Dendritic cell treated with granulocyte-macrophage colony-stimulating factor and Interleukin-4, amounts not matched to agents 40 ng/mL and 50 ng/mL, for 4 days (primary cell): ENCODE data around the gene MCHR2.

Experiments
- H3K27ac Mint-ChIP-seq: one replicate; pipeline ENCODE4 v1.8.0; 2022; ENCODE audit warnings: mild to moderate bottlenecking, mixed read lengths
- H3K27me3 Mint-ChIP-seq: one replicate; pipeline ENCODE4 v1.8.0; 2022; ENCODE audit warnings: mild to moderate bottlenecking, mixed read lengths
- H3K36me3 Mint-ChIP-seq: one replicate; pipeline ENCODE4 v1.8.0; 2022; ENCODE audit warnings: low read depth, mixed read lengths
- H3K4me1 Mint-ChIP-seq: one replicate; pipeline ENCODE4 v1.8.0; 2022; ENCODE audit warnings: low read depth, mixed read lengths
- H3K4me3 Mint-ChIP-seq: one replicate; pipeline ENCODE4 v1.8.0; 2022; ENCODE audit warnings: mild to moderate bottlenecking, moderate library complexity, mixed read lengths
- H3K9me3 Mint-ChIP-seq: one replicate; pipeline ENCODE4 v1.8.0; 2022; ENCODE audit warnings: mixed read lengths
- intact Hi-C: fragments of 100-400 bp; cut with micrococcal nuclease; formaldehyde crosslinking; loops from one replicate; pipeline ENCODE4 v1.15.0; 2022

Gene MCHR2

DNA sequence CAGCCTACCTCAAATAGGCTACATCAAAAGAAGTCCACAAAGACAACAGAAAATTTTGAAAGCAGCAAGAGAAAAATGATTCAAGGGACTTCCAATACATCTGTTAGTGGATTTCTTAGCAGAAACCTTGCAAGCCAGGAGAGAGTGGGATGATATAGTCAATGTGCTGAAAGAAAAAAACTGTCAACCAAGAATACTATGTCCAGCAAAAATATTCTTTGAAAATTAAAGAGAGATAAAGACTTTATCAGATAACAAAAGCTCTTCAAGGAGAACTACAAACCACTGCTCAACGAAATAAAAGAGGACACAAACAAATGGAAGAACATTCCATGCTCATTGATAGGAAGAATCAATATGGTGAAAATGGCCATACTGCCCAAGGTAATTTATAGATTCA is 34.0 kb downstream of the MCHR2 start:
- H3K9me3 Mint-ChIP-seq, result peaks cover 33% of the 10 kb centered on the region
- H3K4me1 Mint-ChIP-seq, result no peaks in the 10 kb centered on the region
- no peaks in the 10 kb centered on the region for H3K27me3 Mint-ChIP-seq
- no peaks in the 10 kb centered on the region for H3K36me3 Mint-ChIP-seq
- intact Hi-C loops, result no loop called here
- H3K27ac Mint-ChIP-seq, result no peak overlapping the region
- H3K4me3 Mint-ChIP-seq, result no peak overlapping the region

DNA sequence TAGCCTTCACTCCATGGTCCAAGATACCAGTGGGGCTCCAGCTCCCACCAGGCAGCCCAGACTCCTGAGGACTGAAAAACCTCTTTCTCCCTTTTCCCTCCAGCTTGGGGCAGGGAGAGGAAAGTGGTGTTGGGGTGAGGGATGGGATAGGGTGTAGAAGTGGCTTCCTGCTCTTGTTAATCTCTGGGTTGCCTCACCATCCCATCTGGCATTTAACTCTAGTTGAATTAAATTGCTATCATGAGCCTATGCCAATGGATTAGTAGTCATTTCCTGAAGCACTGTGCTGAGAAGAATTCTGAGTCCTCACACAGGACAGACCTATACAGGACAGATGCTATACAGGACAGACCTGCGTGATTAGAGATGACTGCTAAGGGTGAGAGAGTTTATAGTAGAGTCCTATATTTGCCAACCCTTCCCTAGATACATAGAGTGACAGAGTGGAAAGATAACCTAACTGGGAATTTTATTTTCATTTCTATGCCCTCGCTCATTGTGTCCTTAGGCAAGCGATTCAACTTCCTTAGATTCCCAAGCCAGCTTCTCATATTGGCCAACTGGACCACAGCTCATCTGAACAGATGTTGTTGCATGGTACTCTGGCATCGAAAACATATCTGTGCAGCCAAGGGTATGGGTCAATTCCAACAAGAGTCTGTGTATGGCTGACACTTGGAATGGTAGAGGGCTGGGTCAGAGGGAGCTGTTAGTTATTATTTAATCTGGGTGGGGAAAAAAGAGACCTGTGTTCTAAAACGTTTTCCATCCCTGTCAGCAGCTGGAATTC is 42.8 kb downstream of the MCHR2 start:
- Mint-ChIP-seq H3K36me3 (no peaks in the 10 kb centered on the region), H3K4me1 (no peaks in the 10 kb centered on the region), H3K9me3 (peaks cover 2% of the 10 kb centered on the region), H3K4me3 (no peak overlapping the region), H3K27me3 (no peaks in the 10 kb centered on the region), H3K27ac (no peak overlapping the region)
- intact Hi-C loops, result no loop called here

DNA sequence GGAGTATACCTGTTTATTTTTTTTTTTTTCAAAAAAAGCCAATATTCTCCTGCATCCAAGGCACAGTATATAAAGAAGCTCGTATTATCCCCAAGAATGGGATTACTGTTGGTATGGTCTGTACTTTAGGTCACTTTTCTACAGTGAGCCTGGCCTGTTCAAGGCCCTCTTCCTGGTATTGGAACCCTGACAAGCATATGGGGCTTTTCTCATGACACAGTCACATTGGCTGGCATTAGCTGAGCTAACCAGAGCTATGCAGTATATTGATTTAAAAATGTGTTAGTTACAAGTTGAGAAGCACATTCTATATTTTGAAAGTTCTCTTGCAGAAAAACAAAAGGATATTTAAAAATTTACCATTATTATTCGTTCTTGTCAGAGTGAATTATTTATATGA is 48.0 kb downstream of the MCHR2 start:
- no peaks in the 10 kb centered on the region for H3K4me1 Mint-ChIP-seq
- no peak overlapping the region for H3K4me3 Mint-ChIP-seq
- H3K27ac Mint-ChIP-seq, result no peak overlapping the region
- no peaks in the 10 kb centered on the region for H3K36me3 Mint-ChIP-seq
- no peaks in the 10 kb centered on the region for H3K27me3 Mint-ChIP-seq
- H3K9me3 Mint-ChIP-seq, result no peaks in the 10 kb centered on the region
- intact Hi-C loops, result no loop called here

GRCh38 chr6:99943846-99944245 is 50.2 kb downstream of the MCHR2 start:
- H3K9me3 Mint-ChIP-seq, result no peaks in the 10 kb centered on the region
- H3K36me3 Mint-ChIP-seq, result no peaks in the 10 kb centered on the region
- no peak overlapping the region for H3K27ac Mint-ChIP-seq
- H3K27me3 Mint-ChIP-seq, result no peaks in the 10 kb centered on the region
- H3K4me3 Mint-ChIP-seq, result no peak overlapping the region
- intact Hi-C loops, result no loop called here
- no peaks in the 10 kb centered on the region for H3K4me1 Mint-ChIP-seq

DNA sequence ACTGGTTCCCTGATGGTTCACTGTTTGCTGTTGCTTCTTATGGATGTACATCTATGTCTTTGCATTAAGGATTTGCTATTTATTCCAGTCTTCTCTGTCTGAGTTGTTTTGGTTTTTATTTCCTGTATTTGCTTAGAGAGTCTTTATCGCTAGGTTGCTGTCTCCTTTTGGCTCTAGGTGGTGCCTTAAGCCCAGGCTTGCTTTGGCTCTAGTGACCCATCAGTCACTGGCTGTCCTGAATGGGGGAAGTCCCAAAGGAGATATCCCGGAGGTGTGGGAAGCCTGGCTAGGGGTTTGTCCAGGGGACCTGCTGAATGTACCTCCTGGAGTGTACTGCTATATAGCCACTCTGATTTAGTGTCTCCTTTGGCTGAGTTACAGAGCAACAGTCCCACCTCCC is 53.4 kb downstream of the MCHR2 start:
- Mint-ChIP-seq H3K27ac (no peak overlapping the region), H3K36me3 (no peaks in the 10 kb centered on the region), H3K9me3 (no peaks in the 10 kb centered on the region), H3K27me3 (no peaks in the 10 kb centered on the region), H3K4me1 (no peaks in the 10 kb centered on the region), H3K4me3 (no peak overlapping the region)
- intact Hi-C loops, result no loop called here

DNA sequence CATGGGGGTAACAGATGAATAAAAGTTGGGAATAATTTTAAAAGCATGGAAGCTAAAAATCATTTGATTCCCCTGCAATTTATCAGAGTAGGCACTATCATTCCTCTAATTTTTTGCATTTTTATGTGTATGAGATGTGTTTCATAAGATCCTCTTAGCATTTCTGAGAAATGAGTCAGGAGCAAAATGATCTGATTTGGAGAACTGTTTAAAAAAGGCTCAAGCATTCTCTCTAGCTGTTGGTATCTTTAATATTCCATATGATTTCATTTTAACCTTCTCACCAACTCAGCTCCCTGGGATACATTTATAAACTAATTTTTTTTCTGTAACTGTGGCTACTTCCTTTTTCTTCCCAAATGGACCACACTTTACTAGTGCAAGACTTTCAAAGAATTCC is 60.9 kb downstream of the MCHR2 start:
- Mint-ChIP-seq H3K27me3 (no peaks in the 10 kb centered on the region), H3K9me3 (peaks cover 10% of the 10 kb centered on the region), H3K27ac (no peak overlapping the region), H3K36me3 (no peaks in the 10 kb centered on the region), H3K4me1 (no peaks in the 10 kb centered on the region), H3K4me3 (no peak overlapping the region)
- intact Hi-C loops, result no loop called here

DNA sequence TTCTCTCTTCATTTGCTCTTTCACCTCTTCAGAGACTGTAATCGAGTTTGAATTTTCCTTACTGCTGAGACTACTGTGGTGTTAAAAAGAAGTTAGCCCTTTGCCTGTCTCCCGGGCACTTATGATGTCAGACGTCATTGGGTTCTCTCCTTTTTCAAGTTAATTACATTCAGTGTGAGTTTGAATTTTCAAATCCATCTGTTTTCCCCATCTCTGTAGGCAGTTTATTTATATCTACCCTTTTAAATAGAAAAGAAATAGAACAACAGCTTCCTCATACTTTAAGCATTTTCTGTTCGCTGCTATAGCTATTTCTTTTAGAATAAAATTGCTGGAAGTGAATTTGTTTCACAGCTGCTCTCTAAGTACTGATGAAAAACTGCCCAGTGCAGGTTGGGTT is 81.4 kb downstream of the MCHR2 start:
- Mint-ChIP-seq H3K27me3 (peaks cover 2% of the 10 kb centered on the region), H3K4me1 (peaks cover 15% of the 10 kb centered on the region), H3K4me3 (no peak overlapping the region), H3K9me3 (no peaks in the 10 kb centered on the region), H3K36me3 (no peaks in the 10 kb centered on the region), H3K27ac (no peak overlapping the region)
- intact Hi-C loops, result no loop called here

- H3K27me3 Mint-ChIP-seq, result peaks cover 4% of the 10 kb centered on the region
- intact Hi-C loops, result no loop called here
- H3K4me1 Mint-ChIP-seq, result no peaks in the 10 kb centered on the region
Measured at GRCh38 chr6:99905209-99906106, 88.6 kb downstream of the MCHR2 start.

DNA sequence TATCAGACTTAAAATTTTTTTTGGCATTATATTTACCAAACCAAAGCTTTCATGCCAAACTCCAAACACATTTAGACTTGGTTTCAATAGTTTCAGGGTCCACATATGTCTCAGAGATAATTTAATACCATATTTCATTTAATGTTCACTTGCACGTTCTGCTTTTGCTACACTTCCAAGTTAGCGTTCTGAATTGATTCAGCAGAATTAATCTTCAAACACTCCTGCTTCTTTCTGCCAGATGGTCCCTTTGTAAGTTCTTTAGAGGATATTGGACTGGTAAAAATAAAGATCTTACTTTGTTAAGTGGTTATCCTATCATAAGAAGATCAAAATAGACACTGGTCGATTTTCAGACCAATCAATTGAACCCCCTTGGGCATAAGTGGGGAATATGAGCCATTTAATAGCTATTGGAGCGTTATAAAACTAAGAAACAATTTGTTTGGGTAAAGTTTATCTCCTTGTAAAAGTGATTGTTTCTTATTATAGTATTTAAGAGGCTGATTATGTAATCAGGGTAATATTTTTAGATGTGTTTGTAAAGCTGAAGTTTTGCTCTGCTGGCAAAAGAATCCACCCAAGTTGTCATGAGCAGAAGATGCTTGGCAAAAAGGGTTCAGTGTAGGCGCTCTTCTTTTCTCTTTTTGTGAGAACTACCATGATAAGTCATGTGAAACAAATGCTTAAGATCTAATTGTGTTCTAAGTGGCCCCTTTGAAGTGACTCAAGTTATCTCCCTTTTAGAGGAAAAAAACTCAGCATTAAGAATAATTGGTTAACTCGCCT is 92.2 kb downstream of the MCHR2 start:
- H3K9me3 Mint-ChIP-seq, result no peaks in the 10 kb centered on the region
- no peak overlapping the region for H3K4me3 Mint-ChIP-seq
- H3K27me3 Mint-ChIP-seq, result no peaks in the 10 kb centered on the region
- intact Hi-C loops, result no loop called here
- H3K27ac Mint-ChIP-seq, result no peak overlapping the region
- H3K4me1 Mint-ChIP-seq, result no peaks in the 10 kb centered on the region
- H3K36me3 Mint-ChIP-seq, result no peaks in the 10 kb centered on the region

More at GRCh38 chr6:99905209-99906106, 88.6 kb downstream of the MCHR2 start:
- Mint-ChIP-seq H3K27ac (no peak overlapping the region), H3K36me3 (no peaks in the 10 kb centered on the region), H3K9me3 (no peaks in the 10 kb centered on the region), H3K4me3 (no peak overlapping the region)

- Mint-ChIP-seq H3K4me3 (no peak overlapping the region), H3K27me3 (no peaks in the 10 kb centered on the region), H3K27ac (no peak overlapping the region), H3K4me1 (no peaks in the 10 kb centered on the region), H3K36me3 (no peaks in the 10 kb centered on the region), H3K9me3 (no peaks in the 10 kb centered on the region)
- intact Hi-C loops, result no loop called here
Measured at GRCh38 chr6:99894815-99895214, 99.2 kb downstream of the MCHR2 start.

DNA sequence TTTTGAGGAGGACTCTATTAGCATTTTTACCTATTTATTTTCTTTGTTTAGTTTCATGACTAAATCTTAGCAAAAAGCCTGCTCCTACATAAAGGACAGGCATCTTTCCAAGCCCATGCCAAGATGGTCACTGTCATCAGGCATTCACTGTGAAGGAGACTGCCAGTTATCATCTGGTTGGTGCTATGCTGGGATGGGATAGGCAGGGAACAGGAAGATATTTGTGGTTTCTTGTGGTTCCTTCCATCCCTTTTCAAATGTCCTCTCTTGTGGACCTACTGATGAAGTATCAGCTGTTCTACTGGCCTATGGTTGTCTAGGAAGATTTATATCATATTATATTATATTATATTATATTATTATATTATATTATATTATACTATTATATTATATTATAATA is 107.0 kb downstream of the MCHR2 start:
- Mint-ChIP-seq H3K4me3 (no peak overlapping the region), H3K36me3 (no peaks in the 10 kb centered on the region), H3K27ac (no peak overlapping the region), H3K27me3 (no peaks in the 10 kb centered on the region), H3K4me1 (no peaks in the 10 kb centered on the region), H3K9me3 (no peaks in the 10 kb centered on the region)
- intact Hi-C loops, result no loop called here

- no peaks in the 10 kb centered on the region for H3K27me3 Mint-ChIP-seq
Measured at GRCh38 chr6:99885051-99885450, 109.0 kb downstream of the MCHR2 start.

DNA sequence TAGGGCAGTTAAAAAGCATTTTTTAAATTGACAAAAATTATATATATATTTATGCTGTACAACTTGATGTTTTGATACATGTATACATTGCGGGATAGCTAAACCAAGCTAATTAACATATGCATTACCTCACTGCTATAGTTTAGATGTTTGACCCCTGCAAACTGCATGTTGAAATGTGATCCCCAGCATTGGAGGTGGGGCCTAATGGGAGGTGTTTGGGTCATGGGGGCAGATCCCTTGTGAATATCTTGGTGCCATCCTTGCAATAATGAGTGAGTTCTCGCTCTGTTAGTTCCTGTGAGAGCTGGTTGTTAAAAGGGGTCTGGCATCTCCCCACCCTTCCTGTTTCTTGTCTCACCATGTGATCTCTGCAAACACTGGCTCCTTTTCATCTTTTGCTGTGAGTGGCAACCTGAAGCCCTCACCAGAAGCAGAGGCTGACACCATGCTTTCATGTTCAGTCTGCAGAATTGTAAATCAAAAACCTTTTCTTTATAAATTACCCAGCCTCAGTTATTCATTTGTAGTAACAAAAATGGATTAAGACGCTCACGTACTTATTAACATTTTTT is 111.8 kb downstream of the MCHR2 start:
- H3K27ac Mint-ChIP-seq, result no peak overlapping the region
- intact Hi-C loops, result no loop called here
- H3K36me3 Mint-ChIP-seq, result no peaks in the 10 kb centered on the region
- H3K4me3 Mint-ChIP-seq, result no peak overlapping the region
- no peaks in the 10 kb centered on the region for H3K27me3 Mint-ChIP-seq
- no peaks in the 10 kb centered on the region for H3K4me1 Mint-ChIP-seq
- H3K9me3 Mint-ChIP-seq, result no peaks in the 10 kb centered on the region

More at GRCh38 chr6:99885051-99885450, 109.0 kb downstream of the MCHR2 start:
- H3K4me1 Mint-ChIP-seq, result no peaks in the 10 kb centered on the region
- no peak overlapping the region for H3K27ac Mint-ChIP-seq
- intact Hi-C loops, result no loop called here
- no peaks in the 10 kb centered on the region for H3K9me3 Mint-ChIP-seq
- no peaks in the 10 kb centered on the region for H3K36me3 Mint-ChIP-seq
- H3K4me3 Mint-ChIP-seq, result no peak overlapping the region
